Measurements from ENCODE around the gene SLC35A3.
"Not testable (repeated sequence)": the region's sequence is repeated elsewhere in the genome, so short reads cannot be mapped to it uniquely, and the experiment has no call there.

Gene SLC35A3

DNA sequence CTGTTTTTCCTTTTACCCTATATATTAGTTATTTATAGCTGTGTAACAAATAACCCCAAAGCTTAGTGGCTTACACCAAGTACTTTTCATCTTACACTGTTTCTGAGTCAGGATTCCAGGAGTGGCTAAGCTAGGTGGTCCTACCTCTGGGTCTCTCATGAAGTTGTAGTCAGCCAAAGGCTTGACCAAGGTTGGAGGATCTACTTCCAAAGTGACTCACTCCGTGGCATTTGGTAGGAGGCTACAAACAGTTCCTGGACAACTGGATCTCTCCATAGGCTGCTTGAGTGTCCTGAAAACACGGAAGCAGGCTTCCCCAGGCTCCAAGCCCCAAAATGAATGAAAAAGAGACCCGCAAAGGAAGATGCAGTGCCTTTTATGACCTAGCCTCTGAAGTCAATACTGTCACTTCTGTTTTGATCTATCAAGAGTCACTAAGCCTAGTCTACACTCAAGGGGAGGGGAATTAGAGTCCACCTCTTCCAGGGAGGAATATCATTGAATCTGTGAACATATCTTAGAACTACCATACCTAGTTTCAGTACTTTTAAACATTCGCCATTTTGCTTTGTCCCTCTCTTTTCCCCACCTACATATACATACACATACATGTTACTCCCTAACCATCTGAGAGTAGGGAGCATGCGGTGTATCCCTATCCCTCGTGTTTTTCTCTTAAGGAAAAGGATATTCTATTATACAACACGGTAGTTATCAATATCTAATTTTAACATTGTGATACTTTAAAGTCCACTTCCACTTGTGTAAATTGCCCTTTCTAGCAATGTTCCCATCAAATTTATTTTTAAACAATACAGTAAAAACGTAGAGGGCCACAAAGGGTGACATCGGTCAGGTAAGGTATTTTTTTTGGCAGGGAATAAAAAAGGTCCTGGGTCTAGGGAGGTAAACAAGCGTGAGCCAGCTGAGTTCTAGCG, 67.2 kb downstream of the SLC35A3 start:
- no peak for DNase-seq

DNA sequence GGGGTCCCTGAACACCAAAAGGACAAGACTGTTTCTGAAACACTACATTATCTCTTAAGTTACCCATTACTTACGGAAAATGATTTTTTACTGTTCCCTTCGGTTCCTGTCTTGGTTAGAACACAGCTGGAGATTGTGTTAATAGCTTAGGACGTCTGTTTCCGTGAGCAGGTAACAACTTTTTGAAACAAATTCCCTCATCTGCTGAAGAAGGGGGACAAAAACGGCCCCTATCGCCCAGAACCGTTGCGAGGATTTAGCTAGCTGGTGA, 67.8 kb downstream of the SLC35A3 start:
- no peak for DNase-seq

DNA sequence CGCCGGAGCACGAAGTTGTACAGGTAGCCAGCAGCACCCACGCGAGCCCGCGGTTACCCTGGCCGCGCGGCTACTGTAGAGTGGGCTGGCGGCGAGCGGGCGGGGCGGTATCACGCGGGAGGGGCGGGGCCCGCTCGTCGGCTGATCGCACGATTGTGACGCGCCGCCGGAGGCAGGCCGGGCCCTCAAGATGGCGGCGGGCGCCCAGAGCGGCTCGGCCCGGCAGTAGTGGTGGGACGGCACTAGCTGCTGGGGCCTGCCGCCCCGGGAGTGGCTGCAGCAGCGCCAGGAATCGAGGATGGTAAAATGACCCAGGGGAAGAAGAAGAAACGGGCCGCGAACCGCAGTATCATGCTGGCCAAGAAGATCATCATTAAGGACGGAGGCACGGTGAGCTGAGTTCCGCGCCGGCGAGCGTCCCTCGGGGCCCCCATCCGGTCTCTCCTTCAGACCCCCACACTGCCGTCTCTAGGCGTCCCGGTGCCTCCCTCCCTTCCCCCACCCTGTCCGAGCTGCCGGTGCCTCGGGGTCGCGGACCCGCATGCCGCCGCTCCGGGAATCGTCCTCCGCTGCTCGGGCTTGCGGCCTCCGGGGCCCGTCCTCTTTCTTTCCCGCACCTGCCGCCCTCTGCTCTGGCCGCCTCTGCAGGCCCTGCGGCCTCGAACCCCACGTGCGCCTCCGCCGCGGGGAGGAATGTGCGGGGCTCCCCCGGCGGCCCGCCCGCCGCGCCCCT, 68.3 kb downstream of the SLC35A3 start:
- peak; percentile 87 for DNase-seq

DNA sequence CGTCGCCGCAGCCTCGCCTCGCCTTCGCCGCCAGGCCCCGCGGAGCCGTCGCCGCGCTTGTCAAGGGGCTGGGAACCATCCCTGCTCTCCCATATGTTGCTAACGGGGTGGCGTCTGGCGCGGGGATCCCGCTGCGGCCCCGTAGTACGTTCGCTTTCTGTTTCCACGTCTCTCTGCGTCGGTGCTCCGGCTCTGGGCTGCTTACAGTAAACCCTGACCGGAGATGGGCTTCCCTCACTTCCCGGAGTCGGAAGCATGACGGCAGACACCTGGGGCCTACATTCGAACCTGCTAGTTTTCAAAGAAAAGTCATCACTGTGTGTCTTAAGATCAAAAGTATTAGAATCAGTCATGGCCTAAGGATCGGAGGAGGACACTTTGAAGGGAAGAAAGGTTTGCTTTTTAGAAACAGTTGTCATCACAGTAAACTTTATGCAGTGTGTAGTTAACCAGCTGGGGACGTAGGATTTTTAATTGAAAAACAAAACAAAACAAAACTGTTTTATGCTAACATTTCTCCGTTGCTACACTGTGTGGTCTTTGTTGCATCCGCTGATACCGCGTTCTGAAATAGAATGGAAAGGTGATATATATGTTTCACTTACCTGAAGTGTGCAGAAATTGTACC, 69.0 kb downstream of the SLC35A3 start:
- peak; percentile 38 for DNase-seq

DNA sequence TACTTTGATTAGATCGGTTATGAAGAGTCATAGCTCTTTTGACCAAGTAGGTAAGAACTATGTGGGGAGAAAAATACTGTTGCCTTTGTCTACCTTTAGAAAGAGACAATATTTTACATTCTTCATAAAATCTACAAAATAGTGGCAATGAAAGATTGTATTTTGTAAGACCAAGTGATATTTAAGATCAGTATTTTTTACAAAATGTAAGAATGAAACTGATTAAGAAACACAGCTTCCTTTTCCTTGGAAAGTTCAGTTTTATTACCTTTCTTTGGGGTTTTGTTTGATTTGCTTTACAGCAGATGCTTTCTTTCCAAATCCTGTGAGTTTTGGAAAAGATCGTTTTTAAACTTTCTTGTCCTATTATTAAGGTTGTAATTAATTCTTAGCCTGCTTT, 69.8 kb downstream of the SLC35A3 start:
- DNase-seq, result no peak

DNA sequence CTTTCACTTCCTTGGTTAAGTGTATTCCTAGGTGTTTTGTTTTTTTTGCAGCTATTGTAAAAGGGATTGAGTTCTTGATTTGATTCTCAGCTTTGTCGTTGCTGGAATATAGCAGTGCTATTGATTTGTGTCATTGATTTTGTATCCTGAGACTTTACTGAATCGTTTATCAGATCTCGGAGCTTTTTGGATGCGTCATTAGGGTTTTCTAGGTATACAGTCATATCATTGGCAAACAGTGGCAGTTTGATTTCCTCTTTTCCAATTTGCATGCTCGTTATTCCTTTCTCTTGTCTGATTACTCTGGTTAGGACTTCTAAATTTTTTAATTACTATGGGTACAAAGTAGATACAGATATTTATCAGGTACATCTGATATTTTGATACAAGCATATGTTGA, 75.4 kb downstream of the SLC35A3 start:
- no peak for DNase-seq

DNA sequence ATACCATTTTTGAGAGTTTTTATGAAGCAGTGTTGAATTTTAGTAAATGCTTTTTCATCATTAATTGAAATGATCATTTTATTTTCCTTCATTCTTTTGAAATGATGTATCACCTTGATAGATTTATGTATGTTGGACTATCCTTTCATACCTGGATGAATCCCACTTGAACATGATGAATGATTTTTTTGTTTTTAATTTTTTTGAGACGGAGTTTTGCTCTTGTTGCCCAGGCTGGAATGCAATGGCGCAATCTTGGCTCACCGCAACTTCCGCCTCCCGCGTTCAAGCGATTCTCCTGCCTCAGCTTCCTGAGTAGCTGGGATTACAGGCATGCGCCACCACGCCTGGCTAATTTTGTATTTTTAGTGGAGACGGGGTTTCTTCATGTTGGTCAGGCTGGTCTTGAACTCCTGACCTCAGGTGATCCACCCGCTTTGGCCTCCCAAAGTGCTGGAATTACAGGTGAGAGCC, 77.5 kb downstream of the SLC35A3 start:
- not testable (repeated sequence) for DNase-seq

DNA sequence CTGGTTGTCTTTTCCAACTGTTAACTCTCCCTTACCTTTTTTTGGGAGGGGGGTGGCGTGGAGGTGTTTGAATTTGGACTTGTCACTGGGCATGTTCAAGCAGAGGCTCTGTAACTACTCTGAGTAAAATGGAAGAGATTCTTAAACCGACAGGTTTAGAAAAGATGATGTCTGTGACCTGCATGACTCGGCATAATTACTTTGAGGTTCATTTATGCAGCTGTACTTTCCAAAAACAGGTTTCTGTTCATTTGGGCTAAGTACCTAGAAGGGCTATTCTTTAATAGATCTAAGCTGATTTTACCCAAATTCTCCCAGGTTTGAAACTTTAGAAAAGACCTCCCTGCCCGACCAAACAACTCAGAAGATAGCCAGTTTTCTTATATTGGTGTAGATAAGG, 80.3 kb downstream of the SLC35A3 start:
- no peak for DNase-seq

DNA sequence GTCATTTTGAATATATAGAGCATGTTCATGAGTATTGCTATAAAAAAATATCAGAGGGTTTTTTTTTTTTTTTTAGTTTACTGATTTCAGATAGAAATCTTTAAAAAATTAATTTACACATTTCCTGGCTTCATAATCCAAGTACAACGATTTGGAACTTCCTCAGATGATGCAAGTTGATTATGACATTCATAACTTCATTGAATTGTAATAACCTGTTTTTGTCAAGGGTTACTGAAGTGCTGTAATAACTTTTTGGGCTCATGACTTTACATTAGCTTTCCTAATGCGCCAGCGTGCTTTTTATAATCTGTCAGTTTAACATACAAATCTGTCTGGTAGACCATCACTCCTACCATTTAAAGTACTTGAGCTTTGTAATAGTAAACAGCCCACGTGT, 81.6 kb downstream of the SLC35A3 start:
- no peak for DNase-seq

DNA sequence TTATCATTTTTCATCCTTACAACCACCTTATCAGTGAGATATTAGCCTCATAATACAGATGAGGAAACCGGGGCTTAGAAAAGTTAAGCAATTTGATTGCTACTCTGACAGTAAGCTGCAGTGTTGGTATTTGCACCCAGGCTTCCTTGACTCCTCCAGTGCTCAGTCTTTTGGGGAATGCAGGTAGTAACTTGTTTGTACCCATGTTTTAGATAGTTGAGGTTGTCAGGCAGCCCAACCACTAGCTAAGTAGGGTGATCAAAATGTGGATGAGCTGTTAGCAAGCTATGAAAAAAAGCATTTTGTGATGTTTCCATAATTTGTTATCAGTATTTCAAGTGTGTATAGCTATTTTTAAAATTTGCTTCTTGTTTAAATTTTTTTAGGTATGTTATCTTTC, 82.1 kb downstream of the SLC35A3 start:
- DNase-seq, result no peak

DNA sequence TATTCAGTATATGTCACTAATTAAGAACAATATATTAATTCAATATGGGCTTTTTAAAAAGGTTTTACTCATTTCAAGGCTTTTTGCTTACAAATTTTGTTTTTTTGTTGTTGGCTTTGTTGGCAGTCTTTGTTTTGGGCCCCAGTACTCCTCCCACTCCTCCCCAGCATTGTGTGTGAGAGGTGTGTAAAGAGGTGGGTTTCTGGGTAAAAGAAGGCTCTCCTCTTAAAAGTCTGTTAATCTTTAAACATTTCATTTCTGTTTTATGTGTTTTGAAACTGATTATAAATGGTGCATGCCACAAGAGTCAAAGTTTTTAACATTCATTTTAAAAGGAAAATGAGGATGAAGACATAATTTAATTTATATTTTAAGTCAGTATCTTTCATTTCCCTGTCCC, 83.3 kb downstream of the SLC35A3 start:
- DNase-seq, result no peak

DNA sequence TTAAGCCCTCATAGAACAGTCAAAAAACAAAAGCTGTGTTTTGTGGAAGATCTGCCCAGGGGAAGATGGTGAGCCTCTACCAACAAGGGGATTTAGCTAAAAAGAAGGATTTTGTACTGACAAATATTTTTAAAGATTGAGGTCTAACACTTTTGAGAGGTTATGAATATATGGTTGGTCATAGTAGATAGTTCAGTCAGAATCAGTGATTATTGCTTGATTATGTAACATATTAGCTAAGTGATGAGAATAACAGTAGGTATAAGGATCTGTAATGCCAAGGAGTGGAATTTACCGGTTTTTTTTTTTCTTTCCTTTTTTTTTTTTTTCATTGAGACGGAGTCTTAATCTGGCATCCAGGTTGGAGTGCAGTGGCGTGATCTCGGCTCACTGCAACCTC, 83.9 kb downstream of the SLC35A3 start:
- DNase-seq, result no peak

DNA sequence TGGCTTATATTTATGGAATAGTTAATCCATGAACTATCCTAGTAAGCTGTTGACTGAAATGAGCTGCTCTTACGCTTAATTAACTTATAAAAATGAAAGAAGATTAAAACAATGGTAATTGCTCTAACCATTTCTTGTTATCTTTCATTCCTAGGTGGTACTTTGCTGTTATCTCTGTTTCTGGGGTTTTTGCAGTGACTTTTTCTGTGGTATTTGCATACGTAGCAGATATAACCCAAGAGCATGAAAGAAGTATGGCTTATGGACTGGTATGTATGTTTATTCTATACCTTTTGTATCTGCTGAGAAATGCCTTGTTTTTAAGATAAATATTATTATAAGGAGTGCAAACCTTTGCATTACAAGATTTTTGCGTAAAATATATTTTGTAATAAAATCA, 91.9 kb downstream of the SLC35A3 start:
- no peak for DNase-seq

DNA sequence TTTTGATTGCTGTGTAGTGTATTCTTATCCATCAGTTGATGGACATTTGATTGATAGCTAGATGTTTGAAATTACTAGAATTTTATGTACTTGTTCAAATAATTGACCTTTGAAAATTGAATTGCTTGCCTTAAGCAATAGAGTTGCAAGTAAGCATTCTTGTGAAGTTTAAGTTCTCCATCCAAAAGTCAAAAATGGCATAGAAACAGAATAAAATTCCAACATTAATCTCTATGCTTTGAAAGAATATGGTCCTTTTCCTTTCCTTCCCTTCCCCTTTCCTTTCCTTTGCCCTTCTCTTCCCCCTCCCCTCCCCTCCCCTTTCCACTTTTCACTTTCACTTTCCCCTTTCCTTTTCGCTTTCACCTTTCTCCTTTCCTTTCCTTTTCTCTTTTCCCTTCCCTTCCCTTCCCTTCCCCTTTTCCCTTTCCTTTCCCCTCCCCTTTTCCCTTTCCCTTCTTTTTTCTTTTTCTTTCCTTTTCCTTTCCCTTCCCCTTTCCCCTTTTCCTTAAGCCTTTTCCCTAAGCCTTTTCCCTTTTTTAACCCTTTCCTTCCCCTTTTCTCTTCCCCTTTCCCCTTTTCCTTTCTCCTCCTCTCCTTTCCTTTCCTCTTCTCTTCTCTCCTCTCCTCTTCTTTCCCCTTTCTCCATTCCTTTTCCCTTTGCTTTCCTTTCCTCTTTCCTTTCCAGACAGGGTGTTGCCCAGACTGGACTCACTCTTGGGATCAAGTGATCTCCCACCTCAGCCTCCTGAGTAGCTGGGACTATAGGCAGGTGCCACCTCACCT, 95.6 kb downstream of the SLC35A3 start:
- DNase-seq, result no peak

DNA sequence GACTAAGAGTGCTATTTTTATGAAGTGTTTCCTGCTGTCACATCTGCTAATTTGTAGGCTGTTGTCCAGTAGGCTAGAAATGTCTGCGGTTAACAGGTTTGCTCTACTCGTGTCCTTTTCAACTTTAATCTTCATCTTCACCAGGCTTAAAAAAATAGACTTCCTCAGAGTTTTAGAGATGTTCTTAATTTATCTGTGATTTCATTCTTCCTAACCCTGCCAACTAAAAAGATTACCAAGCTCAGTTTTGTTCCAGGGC, 96.1 kb downstream of the SLC35A3 start:
- DNase-seq, result no peak

DNA sequence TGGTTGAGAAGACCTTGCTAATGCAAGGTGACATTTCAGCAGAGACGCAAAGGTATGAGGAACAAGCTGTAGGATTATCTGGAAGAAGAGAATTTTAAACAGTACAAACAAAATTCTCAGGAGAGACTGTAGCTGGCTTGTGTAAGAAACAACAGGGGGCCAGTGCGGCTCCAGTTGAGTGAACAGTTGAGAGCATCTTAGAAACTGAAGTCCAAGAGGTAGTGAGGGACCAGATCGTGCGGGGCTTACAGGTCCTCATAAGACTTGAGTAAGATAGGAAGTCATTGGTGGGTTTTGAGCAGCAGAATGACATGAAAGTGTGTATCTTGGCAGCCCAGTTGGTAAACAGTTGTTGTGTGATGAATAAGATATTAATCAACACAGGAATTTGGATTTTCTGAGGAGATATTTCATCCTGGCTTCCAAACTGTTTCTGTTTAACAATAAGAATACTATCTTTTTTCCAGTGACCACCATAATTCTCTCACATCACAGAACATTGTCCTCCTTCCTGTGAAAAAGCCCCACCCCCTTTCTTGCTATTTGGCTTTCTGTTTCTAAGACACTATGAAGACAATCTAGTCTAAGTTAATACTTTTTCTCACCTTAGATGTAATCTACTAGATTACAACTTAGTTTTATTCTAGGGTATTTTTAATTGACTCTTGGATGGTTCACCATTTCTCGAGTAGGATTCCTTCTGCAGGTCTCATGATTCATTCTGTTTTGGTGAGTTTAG, 100.6 kb downstream of the SLC35A3 start:
- no peak for DNase-seq

DNA sequence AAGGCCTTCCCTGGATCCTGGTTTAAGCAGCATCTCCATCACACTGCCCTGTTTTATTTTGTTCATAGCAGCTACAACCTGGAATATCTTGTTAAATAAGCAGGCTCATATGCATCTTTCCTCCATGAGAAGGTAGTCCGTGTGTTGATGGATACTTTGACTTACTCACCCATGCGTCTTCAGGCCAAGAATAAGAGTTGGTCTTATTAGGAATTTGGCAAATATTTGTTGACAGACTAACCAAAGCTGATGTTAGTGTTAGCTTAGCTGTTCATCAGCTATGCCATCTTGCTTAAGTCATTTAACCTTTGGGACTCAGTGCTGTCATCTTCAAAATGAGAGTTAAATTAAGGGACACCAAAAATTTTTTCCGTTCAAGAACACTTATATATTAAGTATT, 103.7 kb downstream of the SLC35A3 start:
- no peak for DNase-seq

DNA sequence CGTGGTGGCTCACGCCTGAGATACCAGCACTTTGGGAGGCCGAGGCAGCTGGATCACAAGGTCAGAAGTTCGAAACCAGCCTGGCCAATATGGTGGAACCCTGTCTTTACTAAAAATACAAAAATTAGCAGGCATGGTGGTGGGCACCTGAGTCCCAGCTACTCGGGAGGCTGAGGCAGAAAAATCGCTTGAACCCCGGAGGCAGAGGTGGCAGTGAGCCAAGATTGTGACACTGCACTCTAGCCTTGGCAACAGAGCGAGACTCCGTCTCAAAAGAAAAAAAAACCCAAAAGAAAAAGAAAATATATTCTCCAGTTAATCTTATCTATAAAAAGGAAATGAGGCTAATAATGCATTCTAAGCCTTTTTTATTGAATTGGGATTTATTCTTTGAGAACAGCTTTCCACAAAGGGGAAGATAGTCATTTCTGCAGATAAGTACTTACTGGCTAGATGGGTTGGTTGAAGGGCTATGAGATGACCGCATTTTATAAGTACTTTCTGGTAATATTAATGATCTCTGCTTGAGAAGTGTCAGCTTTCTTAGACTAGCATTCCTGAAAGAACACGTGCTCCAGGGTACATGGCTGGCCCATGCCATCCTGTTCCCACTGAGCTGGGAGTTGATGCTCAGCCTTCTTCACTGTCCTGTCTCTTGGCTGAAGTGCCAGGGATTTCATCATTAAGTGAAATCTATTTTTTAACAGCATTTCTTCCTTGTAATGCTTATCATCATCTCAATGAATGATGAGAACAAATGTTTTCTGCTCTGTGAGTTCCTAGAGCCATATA, 105.0 kb downstream of the SLC35A3 start:
- DNase-seq, result no peak

DNA sequence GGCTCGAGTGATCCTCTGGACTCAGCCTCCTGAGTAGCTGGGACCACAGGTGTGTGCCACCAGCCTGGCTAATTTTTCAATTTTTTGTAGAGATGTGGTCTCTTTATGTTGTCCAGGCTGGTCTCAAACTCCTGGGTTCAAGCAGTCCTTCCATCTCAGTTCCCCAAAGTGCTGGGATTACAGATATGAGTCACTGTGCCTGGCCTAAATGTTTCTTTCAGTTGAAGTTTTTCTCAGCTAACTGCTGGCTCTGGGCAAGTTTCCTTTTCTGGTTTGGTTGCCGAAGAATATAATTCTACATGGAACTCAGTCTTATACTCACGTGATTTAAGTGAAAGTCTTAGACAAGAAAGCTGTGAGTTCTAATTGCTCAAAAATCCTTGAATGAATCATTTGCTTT, 106.0 kb downstream of the SLC35A3 start:
- no peak for DNase-seq

DNA sequence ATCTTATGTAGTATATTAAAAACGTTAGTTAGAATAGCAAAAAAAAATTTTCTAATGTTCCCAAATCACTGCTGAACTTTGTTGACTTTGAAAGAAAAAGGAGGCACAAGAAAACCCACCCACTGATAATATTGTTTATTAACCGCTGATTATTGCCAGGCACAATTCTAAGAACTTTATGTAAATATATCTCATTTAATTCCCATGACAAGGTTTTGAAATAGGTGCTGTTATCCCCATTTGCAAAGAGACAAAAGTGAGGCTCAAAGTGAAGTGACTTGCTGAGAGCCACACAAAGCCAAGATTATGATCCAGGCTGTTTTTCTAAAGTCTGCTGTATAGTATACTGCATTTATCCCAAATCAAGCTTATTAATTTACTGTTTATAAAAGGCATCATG, 106.5 kb downstream of the SLC35A3 start:
- no peak for DNase-seq

DNA sequence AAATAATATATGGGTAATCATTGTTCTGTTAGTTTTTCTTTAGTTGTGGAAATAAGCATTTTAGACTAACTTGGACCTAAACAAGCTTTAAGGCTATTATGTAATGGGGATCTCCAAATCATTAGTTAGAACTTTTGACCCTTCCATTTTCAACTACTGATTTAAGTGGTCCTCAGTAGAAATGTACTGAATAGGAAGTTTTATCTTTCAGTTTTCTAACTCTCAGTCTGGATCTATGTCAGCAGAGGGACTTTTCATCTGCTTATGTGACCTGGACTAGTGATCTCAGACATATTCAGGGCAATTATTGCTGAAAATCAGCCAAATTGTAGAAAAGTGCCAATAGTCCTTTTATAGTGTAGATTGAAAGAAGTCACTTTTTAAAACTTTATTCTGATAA, 106.9 kb downstream of the SLC35A3 start:
- DNase-seq, result no peak

DNA sequence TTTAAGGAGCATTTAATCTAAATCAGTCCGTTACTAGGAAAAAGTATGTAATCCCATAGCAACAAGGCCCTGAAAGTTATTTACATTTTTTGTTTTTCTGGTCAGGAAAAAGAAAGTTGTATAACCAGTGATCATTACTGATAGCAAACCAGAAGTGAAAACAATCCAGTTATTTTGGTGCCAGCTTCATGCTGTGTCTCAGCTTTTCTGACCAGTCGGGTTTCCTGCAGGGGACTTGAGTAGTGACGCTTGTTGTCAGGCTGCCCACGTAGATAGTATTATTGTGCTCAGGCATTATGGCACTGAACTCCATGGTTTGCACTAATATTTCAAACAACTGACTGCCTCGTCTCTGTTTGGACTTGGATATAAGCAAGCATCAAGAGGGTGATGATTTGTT, 107.7 kb downstream of the SLC35A3 start:
- no peak for DNase-seq
